KMS-11 (cell line): ENCODE results near the gene CRKL.
"Not testable (repeated sequence)": the region's sequence is repeated elsewhere in the genome, so short reads cannot be mapped to it uniquely, and the experiment has no call there.

Source experiments
- H2AFZ ChIP-seq: fragments of 200-600 bp; sonication (generic); 2 replicates; pipeline ENCODE4 v1.6.1; 2016; ENCODE audit warnings: antibody characterized with exemption, mixed run types, low read depth
- H3K27ac ChIP-seq: fragments of 200-600 bp; sonication (generic); 2 replicates; pipeline ENCODE4 v1.6.1; 2016; ENCODE audit warnings: mild to moderate bottlenecking, mixed run types
- H3K27me3 ChIP-seq: fragments of 200-600 bp; sonication (generic); 2 replicates; pipeline ENCODE4 v1.6.1; 2017; ENCODE audit warnings: mild to moderate bottlenecking, low read depth, mixed run types, moderate library complexity; ENCODE audit not compliant: insufficient read depth
- H3K36me3 ChIP-seq: fragments of 200-600 bp; sonication (generic); 2 replicates; pipeline ENCODE4 v1.6.1; 2017; ENCODE audit warnings: mild to moderate bottlenecking, mixed run types; ENCODE audit not compliant: insufficient read depth
- H3K4me1 ChIP-seq: fragments of 200-600 bp; sonication (generic); 2 replicates; pipeline ENCODE4 v1.6.1; 2016; ENCODE audit warnings: mild to moderate bottlenecking, low read depth, mixed run types; ENCODE audit not compliant: poor library complexity, severe bottlenecking
- H3K4me2 ChIP-seq: fragments of 200-600 bp; sonication (generic); 2 replicates; pipeline ENCODE4 v1.7.0; 2016; ENCODE audit warnings: mild to moderate bottlenecking, mixed run types
- H3K4me3 ChIP-seq: fragments of 200-600 bp; sonication (generic); IDR thresholded peaks from 2 replicates; pipeline ENCODE4 v1.6.1; 2017; ENCODE audit warnings: low read depth, low read length, mixed read lengths; ENCODE audit not compliant: insufficient read depth
- H3K79me2 ChIP-seq: fragments of 200-600 bp; sonication (generic); 2 replicates; pipeline ENCODE4 v1.6.1; 2016; ENCODE audit warnings: low read depth, mixed run types; ENCODE audit not compliant: insufficient read depth
- H3K9ac ChIP-seq: fragments of 200-600 bp; sonication (generic); 2 replicates; pipeline ENCODE4 v1.6.1; 2016; ENCODE audit warnings: mild to moderate bottlenecking, mixed run types
- H4K20me1 ChIP-seq: fragments of 200-600 bp; sonication (generic); 2 replicates; pipeline ENCODE4 v1.6.1; 2016; ENCODE audit warnings: mild to moderate bottlenecking, mixed run types; ENCODE audit not compliant: insufficient read depth
- TF ChIP-seq, protein P1 (sequence below): fragments of 200-600 bp; sonication (generic); conservative IDR thresholded peaks from 2 replicates; pipeline ENCODE4 v1.6.1; 2017; ENCODE audit warnings: low read depth, mild to moderate bottlenecking, antibody characterized with exemption, low read length, moderate library complexity, mixed read lengths

Gene CRKL

DNA sequence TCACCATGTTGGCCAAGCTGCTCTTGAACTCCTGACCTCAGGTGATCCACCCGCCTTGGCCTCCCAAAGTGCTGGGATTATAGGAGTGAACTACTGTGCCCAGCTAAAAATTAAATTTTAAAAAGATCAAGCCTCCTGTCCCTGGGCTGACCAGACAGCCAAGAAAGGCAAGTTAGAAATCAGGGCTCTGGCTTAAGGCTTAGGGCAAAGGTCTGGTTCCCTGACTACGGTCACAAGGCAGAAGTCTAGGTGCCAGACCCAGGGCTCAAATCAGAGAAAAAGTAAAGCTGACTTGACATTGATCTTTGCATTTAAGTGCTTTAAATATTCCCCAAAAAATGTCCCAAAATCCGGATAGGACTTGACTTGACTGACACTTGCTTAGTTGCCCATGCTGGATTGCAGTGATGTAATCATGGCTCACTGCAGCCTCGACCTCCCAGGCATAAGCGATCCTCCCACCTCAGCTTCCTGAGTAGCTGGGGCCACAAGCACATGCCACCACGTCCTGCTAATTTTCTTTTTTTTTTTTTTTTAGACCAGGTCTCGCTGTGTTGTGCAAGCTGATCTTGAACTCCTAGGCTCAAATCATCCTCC lies 17.3 kb upstream of the CRKL start:
- H3K27me3 ChIP-seq: no peaks in the 10 kb centered on the region
- H4K20me1 ChIP-seq: no peaks in the 10 kb centered on the region
- no peak overlapping the region for H3K9ac ChIP-seq
- H2AFZ ChIP-seq: no peak overlapping the region; the same call in 1 of the 2 replicates
- no peaks in the 10 kb centered on the region for H3K79me2 ChIP-seq
- no peak overlapping the region for H3K27ac ChIP-seq
- no peak overlapping the region for H3K4me3 ChIP-seq
- TF ChIP-seq, protein P1, sequence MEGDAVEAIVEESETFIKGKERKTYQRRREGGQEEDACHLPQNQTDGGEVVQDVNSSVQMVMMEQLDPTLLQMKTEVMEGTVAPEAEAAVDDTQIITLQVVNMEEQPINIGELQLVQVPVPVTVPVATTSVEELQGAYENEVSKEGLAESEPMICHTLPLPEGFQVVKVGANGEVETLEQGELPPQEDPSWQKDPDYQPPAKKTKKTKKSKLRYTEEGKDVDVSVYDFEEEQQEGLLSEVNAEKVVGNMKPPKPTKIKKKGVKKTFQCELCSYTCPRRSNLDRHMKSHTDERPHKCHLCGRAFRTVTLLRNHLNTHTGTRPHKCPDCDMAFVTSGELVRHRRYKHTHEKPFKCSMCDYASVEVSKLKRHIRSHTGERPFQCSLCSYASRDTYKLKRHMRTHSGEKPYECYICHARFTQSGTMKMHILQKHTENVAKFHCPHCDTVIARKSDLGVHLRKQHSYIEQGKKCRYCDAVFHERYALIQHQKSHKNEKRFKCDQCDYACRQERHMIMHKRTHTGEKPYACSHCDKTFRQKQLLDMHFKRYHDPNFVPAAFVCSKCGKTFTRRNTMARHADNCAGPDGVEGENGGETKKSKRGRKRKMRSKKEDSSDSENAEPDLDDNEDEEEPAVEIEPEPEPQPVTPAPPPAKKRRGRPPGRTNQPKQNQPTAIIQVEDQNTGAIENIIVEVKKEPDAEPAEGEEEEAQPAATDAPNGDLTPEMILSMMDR: no peak
- no peaks in the 10 kb centered on the region for H3K4me1 ChIP-seq
- no peak overlapping the region for H3K4me2 ChIP-seq
- H3K36me3 ChIP-seq: no peaks in the 10 kb centered on the region

DNA sequence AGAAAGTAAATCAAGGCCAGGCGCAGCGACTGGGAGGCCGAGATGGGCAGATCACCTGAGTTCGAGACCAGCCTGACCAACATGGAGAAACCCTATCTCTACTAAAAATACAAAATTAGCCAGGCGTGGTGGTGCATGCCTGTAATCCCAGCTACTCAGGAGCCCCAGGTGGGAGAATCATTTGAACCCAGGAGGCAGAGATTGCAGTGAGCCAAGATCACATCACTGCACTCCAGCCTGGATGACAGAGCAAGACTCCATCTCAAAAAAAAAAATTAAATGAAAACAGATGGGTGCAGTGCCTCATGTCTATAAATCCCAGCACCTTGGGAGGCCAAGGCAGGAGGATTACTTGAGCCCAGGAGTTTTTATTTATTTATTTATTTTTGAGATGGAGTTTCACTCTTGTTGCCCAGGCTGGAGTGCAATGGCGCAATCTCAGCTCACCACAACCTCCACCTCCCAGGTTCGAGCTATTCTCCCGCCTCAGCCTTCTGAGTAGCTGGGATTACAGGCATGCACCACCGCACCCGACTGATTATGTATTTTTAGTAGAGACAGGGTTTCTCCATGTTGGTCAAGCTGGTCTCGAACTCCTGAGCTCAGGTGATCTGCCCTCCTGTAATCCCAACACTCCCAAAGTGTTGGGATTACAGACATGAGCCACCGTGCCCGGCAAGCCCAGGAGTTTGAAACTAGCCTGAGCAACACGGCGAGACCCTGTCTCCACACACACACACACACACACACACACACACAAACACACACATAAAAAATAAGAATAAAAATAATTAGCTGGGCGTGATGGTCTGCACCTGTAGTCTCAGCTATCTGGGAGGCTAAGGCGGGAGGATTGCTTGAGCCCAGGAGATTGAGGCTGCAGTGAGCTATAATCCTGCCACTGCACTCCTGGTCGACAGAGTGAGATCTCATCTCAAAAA lies 15.8 kb upstream of the CRKL start:
- H3K9ac ChIP-seq, H3K36me3 ChIP-seq, H3K4me3 ChIP-seq, H3K27ac ChIP-seq, H3K27me3 ChIP-seq, H3K79me2 ChIP-seq, H3K4me2 ChIP-seq, H2AFZ ChIP-seq, H3K4me1 ChIP-seq, H4K20me1 ChIP-seq: not testable (repeated sequence)

DNA sequence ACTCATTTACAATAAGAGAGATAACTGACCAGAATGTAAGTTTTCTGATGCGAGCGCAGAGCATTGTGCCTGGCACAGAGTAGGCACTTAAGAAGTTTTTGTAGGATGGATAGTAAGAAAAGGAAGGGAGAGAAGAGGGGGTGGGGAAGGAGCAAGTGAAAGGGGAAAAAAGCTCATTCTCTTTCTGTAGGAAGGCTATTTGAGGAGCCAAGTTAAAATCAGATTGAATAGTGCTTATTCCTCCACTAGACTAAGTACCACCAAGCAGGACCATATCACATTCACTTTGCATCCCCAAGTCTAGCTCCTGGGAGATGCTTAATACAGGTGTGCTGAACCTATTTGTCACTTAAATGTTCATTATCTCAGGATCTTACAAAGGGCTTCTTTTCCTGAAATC lies 14.1 kb upstream of the CRKL start:
- no peaks in the 10 kb centered on the region for H3K4me1 ChIP-seq
- H3K36me3 ChIP-seq: no peaks in the 10 kb centered on the region
- H2AFZ ChIP-seq: no peak overlapping the region
- H3K27me3 ChIP-seq: no peaks in the 10 kb centered on the region
- no peaks in the 10 kb centered on the region for H3K79me2 ChIP-seq
- no peaks in the 10 kb centered on the region for H4K20me1 ChIP-seq
- H3K4me3 ChIP-seq: no peak overlapping the region
- TF ChIP-seq, protein P1: no peak
- no peak overlapping the region for H3K27ac ChIP-seq
- H3K9ac ChIP-seq: no peak overlapping the region
- H3K4me2 ChIP-seq: no peak overlapping the region

DNA sequence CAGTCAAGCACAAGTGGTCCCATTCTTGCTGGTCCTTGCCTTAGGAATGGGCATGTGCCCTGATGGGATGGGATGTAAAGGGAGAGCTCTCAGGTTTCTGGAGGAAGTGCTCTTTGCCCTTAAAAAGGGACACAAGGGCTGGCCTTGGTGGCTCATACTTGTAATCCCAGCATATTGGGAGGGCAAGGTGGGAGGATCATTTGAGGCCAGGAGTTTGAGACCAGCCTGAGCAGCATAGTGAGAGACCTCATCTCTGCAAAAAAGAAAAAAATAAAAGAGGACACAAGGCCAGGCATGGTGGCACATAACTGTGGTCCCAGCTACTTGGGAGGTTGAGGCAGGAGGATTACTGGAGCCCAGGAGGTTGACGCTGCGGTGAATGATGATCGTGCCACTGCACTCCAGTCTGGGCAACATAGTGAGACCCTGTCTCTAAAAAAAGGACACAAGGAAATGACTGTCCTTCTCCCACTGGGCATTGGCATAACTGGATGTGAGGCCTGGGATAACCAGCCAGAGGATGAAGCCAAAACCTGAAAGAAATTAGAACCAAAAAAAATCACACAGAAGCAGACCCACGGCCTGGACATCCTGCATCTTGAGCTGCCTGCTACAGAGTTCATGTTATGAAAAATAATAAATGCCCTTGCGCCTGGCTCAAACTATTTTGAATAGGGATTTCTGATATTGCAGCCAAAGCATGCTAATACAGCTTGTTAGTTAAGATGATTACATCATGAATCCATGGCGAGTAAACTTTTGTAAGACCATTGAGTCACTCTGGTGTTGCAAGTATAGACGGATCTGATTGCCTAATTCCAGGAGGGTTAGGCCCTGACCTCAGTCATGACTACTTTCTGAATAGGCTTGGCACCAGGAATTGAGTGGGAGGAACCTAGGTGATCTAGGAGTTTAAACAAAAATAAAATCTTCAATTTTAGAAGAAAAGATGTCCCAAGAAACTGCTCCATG lies 12.9 kb upstream of the CRKL start:
- H3K4me3 ChIP-seq: no peak overlapping the region
- TF ChIP-seq, protein P1: no peak
- H2AFZ ChIP-seq: no peak overlapping the region
- H3K36me3 ChIP-seq: no peaks in the 10 kb centered on the region
- no peaks in the 10 kb centered on the region for H3K27me3 ChIP-seq
- H3K4me2 ChIP-seq: no peak overlapping the region
- H3K9ac ChIP-seq: no peak overlapping the region
- no peaks in the 10 kb centered on the region for H3K4me1 ChIP-seq
- no peak overlapping the region for H3K27ac ChIP-seq
- H3K79me2 ChIP-seq: no peaks in the 10 kb centered on the region
- no peaks in the 10 kb centered on the region for H4K20me1 ChIP-seq
